Pancreas (tissue), 10 donors: ENCODE results near the gene FMNL2. TPM values are rescaled to one million over a fixed set of nuclear protein-coding genes. Genes with fewer than 3 reads are reported as not detected.

Source experiments
- ATAC-seq, 4 donors: fragments of 200-7000 bp; cut with Tn5 transposase; one replicate each; pipeline versions ENCODE4 v1.8.0 to v1.9.1; 2020; ENCODE audit warnings: mild to moderate bottlenecking in 4 of 4, moderate library complexity in 4 of 4
- DNase-seq, 6 donors: peaks; one replicate each; pipeline ENCODE4 v3.0.0-alpha.2; 2020
- FAIRE-seq: peaks from 2 replicates; lab custom pipeline; 2012; peaks lifted over from hg19 to GRCh38; lab: Jason Lieb, UNC
- H3K27ac ChIP-seq, 4 donors: fragments of 200-600 bp; sonication (generic); 1 replicate in 3 of 4; 2 replicates in 1 of 4; pipeline versions ENCODE4 v1.5.0 to v1.8.0; 2020
- H3K27me3 ChIP-seq, 4 donors: fragments of 200-600 bp; one replicate each; pipeline ENCODE4 v1.8.0; 2021
- H3K36me3 ChIP-seq, 3 donors: fragments of 200-600 bp; sonication (generic) in 1 of 3; one replicate each; pipeline versions ENCODE4 v1.5.0 to v1.8.0; 2020 to 2021
- H3K4me1 ChIP-seq, 3 donors: fragments of 200-600 bp; one replicate each; pipeline ENCODE4 v1.8.0; 2021
- H3K4me3 ChIP-seq, 4 donors: fragments of 200-600 bp; sonication (generic) in 2 of 4; one replicate each; pipeline versions ENCODE4 v1.5.0 to v1.8.0; 2020 to 2021
- H3K9me3 ChIP-seq, 4 donors: fragments of 200-600 bp; one replicate each; pipeline ENCODE4 v1.8.0; 2021
- WGBS, 2 donors: extraction: QIAGEN DNeasy Blood & Tissue Kit; methylation state at CpG; one replicate each; pipeline ENCODE4 v1.1.7; 2013; 5-methylcytosine and 5-hydroxymethylcytosine counted together
- intact Hi-C, 3 donors: fragments of 100-400 bp; cut with DNase I; formaldehyde crosslinking; loops; one replicate each; pipeline versions ENCODE4 v1.11.1 to v1.14.2; 2022
- polyA plus RNA-seq, 2 donors: library from polyadenylated mRNA; stranded (reverse); fragments of 200-250 nt; gene quantifications; one replicate each; pipeline ENCODE4 v1.2.3, GENCODE V29; 2013
- total RNA-seq, 6 donors: library from RNA; stranded (reverse); fragmentation: NEBNext Ultra II Directional in 4 of 6; extraction: Animal tissue kit (Norgen Biotek cat#: 25700) in 4 of 6; gene quantifications; one replicate each; pipeline versions ENCODE4 v1.2.1 to v1.2.4, GENCODE V29; 2021 to 2023
- TF ChIP-seq, protein P1 (sequence below), 4 donors: fragments of 200-600 bp; sonication (generic) in 3 of 4; IDR thresholded peaks; one replicate each; pipeline versions ENCODE4 v1.5.0 to v1.8.0; 2021; ENCODE audit warnings: antibody characterized with exemption in 4 of 4
- donor health status: healthy with polysubstance abuse.
- donor health status: DM: no; HTN: no; CAD: no; lungs with moderate emphysema.
- donor health status: DM: no; HTN: no; CAD: no.
- donor health status: control.
- donor health status: control.
- donor health status: Bipolar disorder and iron deficiency.
- donor health status: DM: yes; HTN: yes; CAD: no.
- donor health status: DM: no; HTN: no; CAD: no.
- donor health status: DM: no; HTN: no; CAD: no.
- donor health status: DM: yes; HTN: yes; CAD: no.

The FMNL2 gene
- total and polyA plus RNA-seq, 8 donors: 7.5 to 22.3 (median 11.3) TPM

DNA sequence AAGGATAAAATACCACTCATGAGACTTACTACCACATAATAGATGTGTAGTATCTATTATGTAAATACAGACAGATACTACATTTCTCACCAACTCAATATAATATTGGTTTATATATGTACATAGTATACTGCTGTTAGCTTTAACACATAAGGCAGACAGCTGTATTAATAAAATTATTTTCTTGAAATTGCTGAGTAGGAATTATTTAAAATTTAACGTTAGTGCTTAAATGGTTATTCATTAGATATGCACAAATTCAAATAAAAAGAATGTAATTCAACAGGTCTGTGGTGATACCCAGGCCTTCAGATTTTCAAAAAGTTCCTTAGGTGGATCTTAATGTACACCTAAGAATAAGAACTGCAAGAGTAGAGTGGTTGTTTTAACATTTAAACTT, 323.2 kb downstream of the FMNL2 start:
- H3K9me3 ChIP-seq: no peaks in the 10 kb centered on the region
- DNase-seq (no peak), ATAC-seq (no peak), FAIRE-seq (no peak)
- 67 to 71% methylated on average over 1 of the region's 1 CpG for WGBS, 2 donors
- TF ChIP-seq, protein P1, sequence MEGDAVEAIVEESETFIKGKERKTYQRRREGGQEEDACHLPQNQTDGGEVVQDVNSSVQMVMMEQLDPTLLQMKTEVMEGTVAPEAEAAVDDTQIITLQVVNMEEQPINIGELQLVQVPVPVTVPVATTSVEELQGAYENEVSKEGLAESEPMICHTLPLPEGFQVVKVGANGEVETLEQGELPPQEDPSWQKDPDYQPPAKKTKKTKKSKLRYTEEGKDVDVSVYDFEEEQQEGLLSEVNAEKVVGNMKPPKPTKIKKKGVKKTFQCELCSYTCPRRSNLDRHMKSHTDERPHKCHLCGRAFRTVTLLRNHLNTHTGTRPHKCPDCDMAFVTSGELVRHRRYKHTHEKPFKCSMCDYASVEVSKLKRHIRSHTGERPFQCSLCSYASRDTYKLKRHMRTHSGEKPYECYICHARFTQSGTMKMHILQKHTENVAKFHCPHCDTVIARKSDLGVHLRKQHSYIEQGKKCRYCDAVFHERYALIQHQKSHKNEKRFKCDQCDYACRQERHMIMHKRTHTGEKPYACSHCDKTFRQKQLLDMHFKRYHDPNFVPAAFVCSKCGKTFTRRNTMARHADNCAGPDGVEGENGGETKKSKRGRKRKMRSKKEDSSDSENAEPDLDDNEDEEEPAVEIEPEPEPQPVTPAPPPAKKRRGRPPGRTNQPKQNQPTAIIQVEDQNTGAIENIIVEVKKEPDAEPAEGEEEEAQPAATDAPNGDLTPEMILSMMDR (IDR thresholded peaks at IDR 0.05): no peak
- no peaks in the 10 kb centered on the region for H3K27me3 ChIP-seq
- no peak overlapping the region for H3K4me3 ChIP-seq
- H3K36me3 ChIP-seq: peaks cover 0 to 60% (median 15%) of the 10 kb centered on the region in 3 donors
- no peaks in the 10 kb centered on the region for H3K4me1 ChIP-seq
- H3K27ac ChIP-seq: no peak overlapping the region
- intact Hi-C loops: no loop called here

DNA sequence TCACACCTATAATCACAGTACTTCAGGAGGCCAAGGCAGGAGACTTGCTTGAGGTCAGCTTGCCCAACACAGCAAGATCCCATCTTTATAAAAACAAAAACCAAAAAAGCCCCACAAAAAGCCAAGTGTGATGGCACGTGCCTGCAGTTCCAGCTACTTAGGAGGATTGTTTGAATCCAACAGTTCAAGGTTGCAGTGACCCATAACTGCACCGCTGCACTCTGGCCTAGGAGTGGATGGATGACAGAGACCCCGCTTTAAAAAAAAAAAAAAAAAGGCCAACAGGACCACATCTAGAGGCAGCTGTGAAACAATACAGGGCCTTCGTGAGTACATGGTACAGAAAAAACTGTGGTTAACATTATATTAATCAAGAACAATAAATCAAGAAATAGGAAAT, 326.1 kb downstream of the FMNL2 start:
- intact Hi-C loops: no loop called here
- H3K27ac ChIP-seq: no peak overlapping the region
- no peak for ATAC-seq
- no peaks in the 10 kb centered on the region for H3K9me3 ChIP-seq
- H3K36me3 ChIP-seq: peaks cover 0 to 60% (median 15%) of the 10 kb centered on the region in 3 donors
- 94 to 97% methylated on average over 4 of the region's 4 CpGs for WGBS, 2 donors
- FAIRE-seq: no peak
- no peak overlapping the region for H3K4me3 ChIP-seq
- TF ChIP-seq, protein P1 (IDR thresholded peaks at IDR 0.05): no peak
- H3K27me3 ChIP-seq: no peaks in the 10 kb centered on the region
- no peaks in the 10 kb centered on the region for H3K4me1 ChIP-seq
- DNase-seq: no peak

DNA sequence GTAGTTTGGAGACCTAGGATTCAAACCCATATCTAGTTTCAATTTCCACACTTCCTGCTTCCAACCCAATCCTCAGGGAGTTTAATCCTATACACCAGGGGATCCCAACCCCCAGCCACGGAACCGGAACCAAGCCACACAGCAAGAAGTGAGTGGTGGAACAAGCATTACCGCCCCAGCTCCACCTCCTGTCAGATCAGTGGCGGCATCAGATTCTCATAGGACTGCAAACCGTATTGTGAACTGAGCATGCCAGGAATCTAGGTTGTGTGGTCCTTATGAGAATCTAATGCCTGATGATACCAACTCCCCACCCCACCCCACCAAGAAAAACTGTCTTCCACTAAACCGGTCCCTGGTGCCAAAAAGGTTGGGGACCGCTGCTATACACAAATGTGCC, 329.8 kb downstream of the FMNL2 start:
- no peak for FAIRE-seq

DNA sequence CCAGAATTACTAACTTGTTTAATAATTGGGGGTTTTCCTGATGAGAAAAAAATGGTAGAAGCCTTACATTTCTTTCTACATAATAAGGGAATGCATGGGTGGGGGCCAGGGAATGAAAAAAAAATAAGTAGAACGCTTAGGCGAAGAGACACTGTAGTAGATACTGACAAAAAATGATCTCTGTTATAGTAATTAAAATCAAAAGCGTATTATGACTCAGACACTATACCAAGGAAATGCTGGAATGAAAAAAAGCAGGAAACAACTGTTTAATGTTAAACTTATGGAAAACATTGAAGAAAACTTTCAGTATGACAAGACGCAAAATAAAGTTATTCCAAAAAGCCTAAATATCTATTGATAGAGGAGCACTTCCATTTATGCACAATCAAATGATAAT, 339.4 kb downstream of the FMNL2 start:
- peaks cover 6 to 54% (median 13%) of the 10 kb centered on the region in 3 donors for H3K36me3 ChIP-seq

More for the DNA sequence above, 329.8 kb downstream of the FMNL2 start:
- Histone ChIP-seq H3K27ac (no peak overlapping the region), H3K4me1 (no peaks in the 10 kb centered on the region), H3K36me3 (peaks cover 0 to 52% (median 17%) of the 10 kb centered on the region in 3 donors), H3K27me3 (no peaks in the 10 kb centered on the region), H3K4me3 (no peak overlapping the region), H3K9me3 (no peaks in the 10 kb centered on the region)
- DNase-seq (no peak), ATAC-seq (no peak)
- TF ChIP-seq, protein P1 (IDR thresholded peaks at IDR 0.05): no peak
- WGBS, 2 donors: 94 to 97% methylated on average over 7 of the region's 7 CpGs
- intact Hi-C loops: no loop called here

DNA sequence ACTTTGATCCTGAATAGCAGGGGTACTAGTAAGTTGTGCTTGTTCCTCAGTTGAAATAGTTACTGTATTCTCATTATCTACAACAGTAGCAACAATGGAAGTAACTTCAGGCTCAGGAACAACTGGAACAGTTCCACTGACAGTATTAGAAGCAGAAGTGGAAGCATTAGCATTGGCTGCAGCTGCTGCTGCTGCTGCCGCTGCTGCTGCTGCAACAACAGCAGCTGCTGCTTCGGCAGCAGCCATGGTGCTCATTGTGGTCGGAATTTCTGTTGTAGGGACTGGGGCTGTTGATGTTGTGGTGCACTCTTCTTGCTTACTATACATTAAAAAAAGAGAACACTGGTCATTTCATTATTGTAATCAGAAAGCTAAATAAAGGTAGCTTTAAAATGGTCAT, 341.5 kb downstream of the FMNL2 start:
- Histone ChIP-seq H3K4me1 (no peaks in the 10 kb centered on the region), H3K36me3 (peaks cover 4 to 63% (median 14%) of the 10 kb centered on the region in 3 donors), H3K4me3 (no peak overlapping the region), H3K27me3 (no peaks in the 10 kb centered on the region), H3K27ac (no peak overlapping the region), H3K9me3 (no peaks in the 10 kb centered on the region)
- intact Hi-C loops: no loop called here
- FAIRE-seq: no peak
- TF ChIP-seq, protein P1 (IDR thresholded peaks at IDR 0.05): no peak
- 93 to 99% methylated on average over 3 of the region's 3 CpGs for WGBS, 2 donors
- no peak for DNase-seq
- ATAC-seq: no peak

More for the DNA sequence above, 339.4 kb downstream of the FMNL2 start:
- FAIRE-seq: no peak
- ATAC-seq: no peak
- Histone ChIP-seq H3K4me1 (no peaks in the 10 kb centered on the region), H3K27me3 (no peaks in the 10 kb centered on the region), H3K4me3 (no peak overlapping the region), H3K9me3 (no peaks in the 10 kb centered on the region), H3K27ac (no peak overlapping the region)
- 94% methylated on average over 4 of the region's 4 CpGs for WGBS, 2 donors
- no peak for DNase-seq
- TF ChIP-seq, protein P1 (IDR thresholded peaks at IDR 0.05): no peak
- intact Hi-C loops: no loop called here
